ENCODE results near the gene RTP3.
A peak's percentile ranks its signal among the peaks of the same experiment; 100 is the strongest.

The RTP3 gene

GRCh38 chr3:46497556-46498265 lies at the start of gene RTP3:
Gene RTP3 (plus strand): TSS chr3:46497976. CDS start chr3:46498063, 87 bp downstream.
- DNase-seq = no peak

GRCh38 chr3:46448721-46449120 lies 49.1 kb upstream of the RTP3 start:
- no peak for DNase-seq

GRCh38 chr3:46449755-46450552 lies 47.8 kb upstream of the RTP3 start:
- no peak for DNase-seq

DNA sequence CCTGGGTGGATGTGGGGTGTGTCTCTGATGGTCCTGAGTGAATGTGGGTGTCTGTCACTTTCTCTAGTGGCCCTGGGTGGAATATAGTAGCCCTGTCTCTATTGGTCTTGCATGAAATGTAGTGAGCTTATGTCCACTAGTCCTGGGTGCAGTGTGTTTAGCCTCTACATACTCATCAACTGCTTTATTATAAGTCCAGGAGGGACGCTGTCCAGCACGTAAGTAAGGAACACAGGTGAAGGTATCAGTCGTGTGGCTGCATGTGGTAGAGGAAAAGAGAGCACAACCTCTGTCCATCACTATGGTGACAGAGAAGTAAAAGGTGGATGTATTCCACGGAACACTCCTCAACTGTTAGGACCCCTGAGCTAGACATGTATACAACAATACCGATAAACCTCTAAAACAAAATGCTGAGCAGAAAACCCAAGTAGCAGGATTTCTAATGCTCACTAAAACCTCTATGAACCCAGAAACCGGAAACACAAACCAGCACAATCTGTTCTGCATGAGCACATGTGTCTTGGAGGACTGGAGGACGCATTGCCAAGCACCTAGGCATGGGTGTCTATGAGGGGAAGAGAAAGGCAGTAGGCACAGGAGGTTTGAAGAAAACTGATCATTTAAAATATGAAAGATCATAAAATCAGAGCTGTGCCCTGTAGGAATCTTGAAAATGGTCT lies 44.1 kb upstream of the RTP3 start:
- no peak for DNase-seq

- no peak for DNase-seq
These were observed 43.6 kb upstream of the RTP3 start for GRCh38 chr3:46454209-46454595.

- no peak for DNase-seq
These were observed 43.2 kb upstream of the RTP3 start for GRCh38 chr3:46454606-46455005.

GRCh38 chr3:46455231-46456115 lies 42.3 kb upstream of the RTP3 start:
- DNase-seq = no peak

GRCh38 chr3:46456118-46456517 lies 41.7 kb upstream of the RTP3 start:
- no peak for DNase-seq

DNA sequence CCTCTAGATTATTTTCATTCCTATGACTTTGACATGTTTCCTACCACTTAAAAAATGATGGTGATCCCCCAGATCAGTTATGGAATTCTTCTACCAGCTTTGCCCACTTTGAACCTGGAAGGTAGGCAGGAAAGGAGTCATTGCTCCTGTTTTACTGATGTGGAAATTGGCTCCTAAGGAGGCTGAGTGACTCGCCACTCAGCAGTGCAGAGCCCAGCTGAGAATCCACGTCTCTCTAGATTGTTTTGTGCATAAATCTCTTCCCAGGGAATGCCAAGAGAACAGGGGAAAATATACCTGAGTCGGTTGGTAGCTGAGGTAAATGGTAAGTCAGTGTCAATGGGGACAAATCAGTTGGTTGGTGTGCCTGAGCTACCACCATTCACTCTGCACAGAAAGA lies 37.7 kb upstream of the RTP3 start:
- no peak for DNase-seq

DNA sequence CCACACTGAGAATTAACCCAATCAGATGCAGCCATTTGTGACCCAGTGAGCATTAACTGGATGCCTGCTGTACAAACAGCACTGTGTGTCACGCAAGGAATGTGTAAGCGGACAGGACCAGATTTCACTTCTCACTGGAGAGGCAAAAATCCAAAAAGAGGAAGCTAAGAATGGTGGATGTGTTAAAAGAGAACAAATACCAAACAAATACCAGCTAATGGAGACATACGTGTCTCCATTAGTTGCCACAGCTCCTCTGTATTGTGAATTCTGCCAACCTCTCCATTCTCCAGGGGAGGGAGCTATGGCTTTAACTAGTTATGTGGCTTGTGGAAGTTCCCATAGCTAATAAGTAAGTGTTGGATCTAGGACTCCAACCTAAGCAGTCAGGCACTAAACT lies 35.7 kb upstream of the RTP3 start:
- DNase-seq = no peak

DNA sequence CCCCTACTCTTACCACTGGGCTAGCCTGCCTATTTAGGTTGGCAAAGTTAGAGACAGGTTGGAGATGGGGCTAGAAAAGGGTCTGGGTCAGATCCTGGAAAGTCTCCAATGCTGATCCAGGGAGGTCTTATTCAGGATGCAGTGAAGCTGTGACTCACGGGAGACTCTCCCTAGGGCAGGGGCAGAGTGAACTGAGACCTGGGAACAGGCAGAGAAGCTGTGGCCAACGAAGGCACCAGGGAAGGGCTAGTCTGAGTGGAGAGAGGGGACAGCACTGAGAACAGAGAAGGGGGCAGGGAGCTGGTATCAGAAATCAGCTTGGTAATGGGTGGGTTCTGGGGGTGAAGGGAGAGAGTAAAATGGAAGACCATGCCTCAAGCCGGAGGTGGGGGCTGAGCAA lies 35.3 kb upstream of the RTP3 start:
- DNase-seq = no peak

GRCh38 chr3:46463120-46463867 lies 34.5 kb upstream of the RTP3 start:
- DNase-seq = no peak

DNA sequence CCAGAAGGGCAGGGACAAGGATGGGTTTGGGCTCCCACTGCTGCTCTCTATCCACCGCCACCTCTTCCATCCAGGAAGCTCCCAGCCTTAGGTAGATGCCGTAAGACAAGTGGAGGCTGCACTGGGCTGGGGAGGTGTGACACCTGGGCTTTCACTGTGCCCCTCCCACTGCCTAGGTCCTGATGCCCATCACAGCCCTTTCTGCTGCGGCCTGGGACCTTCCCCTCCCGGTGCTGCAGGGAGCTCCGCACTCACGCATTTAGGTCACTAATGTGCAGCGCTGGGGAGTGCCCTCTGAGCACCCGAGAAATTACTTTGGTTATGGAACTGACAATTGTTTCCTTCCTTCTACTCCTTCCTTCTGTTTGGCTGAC lies 33.9 kb upstream of the RTP3 start:
- no peak for DNase-seq

DNA sequence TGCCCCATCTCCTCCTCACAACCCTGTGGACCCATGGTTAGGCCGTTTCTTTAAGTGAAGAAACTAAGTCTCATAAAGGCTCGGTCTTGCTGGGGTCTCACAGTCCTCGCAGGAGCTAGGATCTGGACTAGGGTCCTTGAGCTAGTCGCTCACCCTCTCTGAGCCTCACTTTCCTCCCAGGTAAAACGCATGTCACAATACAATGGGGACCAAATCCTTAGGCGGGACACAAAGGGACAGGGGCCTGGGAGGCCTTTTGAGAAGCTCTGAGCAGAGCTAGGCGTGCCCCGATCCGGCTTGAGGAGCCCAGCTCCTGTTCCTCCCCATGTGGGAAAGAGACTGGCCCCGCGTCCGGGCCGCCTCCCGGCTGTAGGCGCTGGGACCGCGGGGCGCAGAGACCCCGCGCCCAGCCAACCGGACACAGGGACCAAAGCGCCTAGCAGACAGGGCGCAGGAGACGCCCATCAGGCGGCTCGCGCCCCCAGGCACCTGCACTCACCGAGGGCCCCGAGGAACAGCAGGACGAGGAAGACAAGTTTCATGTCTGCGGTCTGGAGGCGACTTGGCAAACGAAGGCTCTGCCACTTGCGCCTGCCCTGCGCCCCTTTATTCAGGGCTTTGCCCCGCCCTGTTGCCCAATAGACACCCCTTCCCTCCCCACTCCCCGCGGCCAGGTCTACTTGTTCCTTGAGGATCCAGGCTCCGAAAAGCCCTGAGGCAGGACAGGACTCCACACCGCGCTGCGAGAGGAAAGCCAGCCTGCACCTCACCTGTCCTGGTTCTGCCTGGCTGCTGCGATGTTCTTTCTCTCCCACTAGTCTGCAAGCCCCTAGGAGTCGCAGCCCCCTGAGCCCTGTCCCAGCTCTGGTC lies 33.2 kb upstream of the RTP3 start, which contains the start of gene LTF:
LTF (minus strand) TSS at position 580 of the 870 bp plus-strand sequence; CDS start at position 542, 38 bp downstream.
- no peak for DNase-seq

- DNase-seq = no peak
These were observed 32.6 kb upstream of the RTP3 start for GRCh38 chr3:46465196-46465520.

DNA sequence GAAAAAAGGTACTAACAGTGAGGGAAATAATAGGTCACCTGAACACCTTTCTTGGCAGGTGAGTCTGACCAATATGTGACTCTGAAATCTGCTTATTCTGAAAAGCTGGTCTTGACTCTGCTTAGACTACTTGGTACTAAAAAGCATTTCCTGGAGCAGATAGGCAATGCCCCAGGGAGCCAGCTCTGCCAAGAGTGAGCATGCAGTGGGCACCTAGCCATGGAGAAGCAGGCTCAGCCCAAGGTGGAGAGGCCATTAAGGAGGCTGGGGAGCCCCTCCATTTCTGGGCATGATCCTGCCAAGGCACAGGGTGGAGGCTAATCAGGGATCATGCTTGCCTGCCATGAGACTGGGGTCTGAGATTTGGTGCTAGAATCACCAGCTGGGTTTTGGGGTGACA lies 31.5 kb upstream of the RTP3 start:
- DNase-seq = peak; percentile 4

- no peak for DNase-seq
These were observed 30.8 kb upstream of the RTP3 start for GRCh38 chr3:46466871-46467403.

DNA sequence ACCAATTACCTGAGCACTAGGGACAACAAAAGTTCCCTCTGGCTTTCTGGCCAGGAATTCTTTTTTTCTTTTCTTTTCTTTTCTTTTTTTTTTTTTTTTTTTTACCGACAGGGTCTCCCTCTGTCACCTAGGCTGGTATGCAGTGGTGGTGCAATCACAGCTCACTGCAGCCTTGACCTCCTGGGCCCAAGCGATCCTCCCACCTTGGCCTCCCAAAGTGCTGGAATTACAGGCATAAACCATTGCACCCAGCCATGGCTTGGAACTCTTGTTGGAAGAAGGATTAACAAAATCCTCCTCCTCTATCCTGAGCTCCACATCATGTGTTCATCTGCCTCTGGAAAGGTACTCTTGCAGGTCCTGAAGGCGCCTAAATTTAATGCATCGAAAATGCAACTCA lies 30.2 kb upstream of the RTP3 start:
- no peak for DNase-seq

DNA sequence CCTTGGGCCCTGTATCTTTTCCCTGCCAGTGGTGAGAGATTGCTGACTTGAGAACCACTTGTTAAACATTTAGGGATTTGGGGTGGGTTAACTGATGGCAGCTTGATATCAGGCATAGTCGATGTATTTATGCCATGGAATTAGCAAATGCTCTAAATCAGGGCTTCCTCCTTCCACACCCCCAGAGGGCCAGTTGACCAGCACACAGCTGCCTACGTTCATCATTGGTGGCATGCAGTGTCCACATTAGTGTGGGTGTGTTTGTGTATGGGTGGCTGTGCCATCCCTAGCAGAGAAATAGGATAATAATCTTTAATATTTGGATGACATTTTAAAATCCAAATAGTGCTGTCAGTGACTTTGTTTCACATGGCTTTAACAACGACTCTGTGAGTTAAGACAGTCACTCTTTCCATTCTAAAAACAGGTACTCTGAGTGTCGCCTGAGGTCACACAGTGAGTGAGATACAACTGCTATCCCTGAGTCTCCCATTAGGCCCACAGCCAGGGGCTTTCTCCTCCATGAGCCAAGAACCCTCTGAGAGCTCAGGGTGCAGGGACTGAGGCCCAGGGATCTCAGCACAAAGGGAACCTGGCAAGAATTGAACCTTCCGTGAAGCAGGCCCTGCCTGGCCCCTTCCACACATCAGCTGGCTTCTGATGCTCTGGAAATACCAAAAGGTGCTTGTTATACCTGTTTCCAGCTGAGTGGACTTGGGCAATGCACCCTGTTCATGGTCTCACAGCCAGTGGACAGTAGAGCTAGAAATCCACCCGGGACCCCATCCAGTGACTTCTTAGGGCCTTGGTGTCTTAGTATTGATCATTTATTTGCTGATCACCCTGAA lies 28.8 kb upstream of the RTP3 start:
- DNase-seq = no peak
